ENCODE results near the gene GRHPR.

Gene GRHPR

DNA sequence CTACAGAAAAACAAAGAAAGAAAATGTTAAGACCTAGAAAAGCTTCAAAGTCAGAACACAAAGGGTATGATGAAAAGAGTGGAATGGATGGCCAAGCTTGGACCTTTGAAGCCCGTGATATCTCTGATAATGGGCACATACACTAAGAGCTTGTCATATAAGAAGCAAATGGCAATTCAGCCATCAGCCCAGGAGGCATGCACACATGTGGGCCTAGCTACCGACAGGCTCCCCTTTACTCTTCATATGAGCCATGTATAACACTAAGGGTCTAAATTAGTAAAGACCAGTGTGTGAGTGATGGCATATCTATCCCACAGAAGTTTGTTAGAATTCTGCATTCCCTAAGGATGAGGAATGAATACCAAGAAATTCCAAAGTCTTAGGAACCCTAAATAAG is 20.1 kb downstream of the GRHPR start:
- no peak for TF ChIP-seq GATA3 (IDR thresholded peaks at IDR 0.05; ENCODE audit: low read depth, low read length)
- no peak for TF ChIP-seq GATA2 (IDR thresholded peaks at IDR 0.05; ENCODE audit: low read depth, low read length)

DNA sequence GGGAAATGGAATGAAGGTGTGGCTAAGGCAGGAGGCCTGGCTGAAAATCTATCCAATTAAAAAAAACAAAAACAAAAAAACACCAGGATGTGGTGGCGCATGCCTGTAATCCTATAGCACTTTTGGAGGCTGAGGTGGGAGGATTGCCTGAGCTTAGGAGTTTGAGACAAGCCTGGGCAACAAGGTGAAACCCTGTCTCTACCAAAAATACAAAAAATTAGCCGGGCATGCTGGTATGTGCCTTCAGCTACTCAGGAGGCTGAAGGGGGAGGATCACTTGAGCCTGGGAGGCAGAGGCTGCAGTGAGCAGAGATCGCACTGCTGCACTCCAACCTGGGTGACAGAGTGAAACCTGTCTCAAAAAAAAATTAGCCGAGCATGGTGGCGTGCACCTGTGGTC is 21.1 kb downstream of the GRHPR start:
- TF ChIP-seq GATA3 (IDR thresholded peaks at IDR 0.05; ENCODE audit: low read depth, low read length) = no peak
- no peak for TF ChIP-seq GATA2 (IDR thresholded peaks at IDR 0.05; ENCODE audit: low read depth, low read length)

DNA sequence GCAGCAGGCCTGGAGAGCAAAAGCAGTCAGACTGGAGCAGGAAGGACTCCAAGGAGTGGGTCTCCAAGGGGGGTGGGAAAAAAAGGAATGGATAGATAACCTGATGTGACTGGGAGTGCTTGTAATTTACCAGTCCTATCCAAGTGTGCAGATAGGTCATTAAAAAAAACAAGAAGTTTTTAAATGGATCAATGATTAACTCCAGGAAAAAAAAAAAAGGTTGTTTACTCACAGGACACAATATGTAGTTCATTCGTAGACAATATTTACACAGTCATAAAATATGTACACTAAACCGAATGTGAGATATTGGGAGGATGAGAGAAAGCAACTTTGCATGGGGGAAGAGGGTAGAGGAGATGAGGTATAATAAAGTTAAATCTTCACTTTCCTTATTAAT is 22.4 kb downstream of the GRHPR start:
- no peak for TF ChIP-seq GATA3 (IDR thresholded peaks at IDR 0.05; ENCODE audit: low read depth, low read length)
- TF ChIP-seq GATA2 (IDR thresholded peaks at IDR 0.05; ENCODE audit: low read depth, low read length) = no peak

DNA sequence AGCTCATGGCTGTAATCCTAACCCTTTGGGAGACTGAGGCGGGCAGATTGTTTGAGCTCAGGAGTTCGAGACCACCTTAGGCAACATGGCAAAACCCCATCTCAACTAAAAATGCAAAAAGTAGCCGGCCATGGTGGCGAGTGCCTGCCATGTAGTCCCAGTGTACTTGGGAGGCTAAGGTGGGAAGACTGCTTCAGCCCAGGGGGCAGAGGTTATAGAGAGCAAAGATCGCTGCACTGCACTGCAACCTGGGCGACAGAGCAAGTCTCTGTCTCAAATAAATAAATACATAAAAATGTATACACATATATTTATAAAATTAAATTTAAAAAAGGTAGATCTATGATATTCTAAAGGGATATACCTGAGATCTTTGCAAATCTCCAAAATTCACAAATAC is 23.3 kb downstream of the GRHPR start:
- TF ChIP-seq GATA3 (IDR thresholded peaks at IDR 0.05; ENCODE audit: low read depth, low read length) (no peak), GATA2 (IDR thresholded peaks at IDR 0.05; ENCODE audit: low read depth, low read length) (no peak)

DNA sequence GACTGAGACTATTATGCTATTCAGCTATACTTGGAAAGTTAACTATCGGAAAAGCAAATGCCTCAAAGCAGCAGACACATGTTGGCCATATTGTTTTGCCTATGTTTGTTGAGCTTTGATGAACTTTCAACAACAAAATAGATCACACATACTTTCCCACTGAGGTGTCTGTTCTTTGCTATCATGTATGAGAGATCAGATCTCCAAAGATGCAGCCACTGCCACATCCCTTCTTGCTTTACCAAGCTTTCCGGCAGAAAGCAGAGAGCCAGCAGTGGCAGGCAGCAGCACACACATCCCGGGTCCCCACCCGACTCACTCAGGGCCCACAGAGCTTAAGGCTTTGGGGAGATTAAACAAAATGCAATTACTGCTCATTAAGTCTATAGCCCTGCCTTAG is 23.9 kb downstream of the GRHPR start:
- TF ChIP-seq GATA2 (IDR thresholded peaks at IDR 0.05; ENCODE audit: low read depth, low read length) (no peak), GATA3 (IDR thresholded peaks at IDR 0.05; ENCODE audit: low read depth, low read length) (no peak)

DNA sequence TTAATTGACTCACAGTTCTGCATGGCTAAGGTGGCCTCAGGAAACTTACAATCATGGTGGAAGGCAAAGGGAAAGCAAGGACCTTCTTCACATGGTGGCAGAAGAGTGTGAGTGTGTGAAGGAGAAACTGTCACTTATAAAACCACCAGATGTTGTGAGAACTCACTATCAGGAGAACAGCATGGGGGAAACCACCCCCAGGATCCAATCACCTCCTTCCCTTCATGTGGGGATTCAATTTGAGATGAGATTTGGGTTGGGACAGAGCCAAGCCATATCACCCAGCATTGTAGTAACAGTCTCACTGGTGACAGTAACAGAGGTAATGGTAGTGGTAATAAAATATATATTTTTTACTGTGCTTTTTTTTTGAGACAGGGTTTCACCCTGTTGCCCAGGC is 24.6 kb downstream of the GRHPR start:
- TF ChIP-seq GATA2 (IDR thresholded peaks at IDR 0.05; ENCODE audit: low read depth, low read length) (no peak), GATA3 (IDR thresholded peaks at IDR 0.05; ENCODE audit: low read depth, low read length) (no peak)

DNA sequence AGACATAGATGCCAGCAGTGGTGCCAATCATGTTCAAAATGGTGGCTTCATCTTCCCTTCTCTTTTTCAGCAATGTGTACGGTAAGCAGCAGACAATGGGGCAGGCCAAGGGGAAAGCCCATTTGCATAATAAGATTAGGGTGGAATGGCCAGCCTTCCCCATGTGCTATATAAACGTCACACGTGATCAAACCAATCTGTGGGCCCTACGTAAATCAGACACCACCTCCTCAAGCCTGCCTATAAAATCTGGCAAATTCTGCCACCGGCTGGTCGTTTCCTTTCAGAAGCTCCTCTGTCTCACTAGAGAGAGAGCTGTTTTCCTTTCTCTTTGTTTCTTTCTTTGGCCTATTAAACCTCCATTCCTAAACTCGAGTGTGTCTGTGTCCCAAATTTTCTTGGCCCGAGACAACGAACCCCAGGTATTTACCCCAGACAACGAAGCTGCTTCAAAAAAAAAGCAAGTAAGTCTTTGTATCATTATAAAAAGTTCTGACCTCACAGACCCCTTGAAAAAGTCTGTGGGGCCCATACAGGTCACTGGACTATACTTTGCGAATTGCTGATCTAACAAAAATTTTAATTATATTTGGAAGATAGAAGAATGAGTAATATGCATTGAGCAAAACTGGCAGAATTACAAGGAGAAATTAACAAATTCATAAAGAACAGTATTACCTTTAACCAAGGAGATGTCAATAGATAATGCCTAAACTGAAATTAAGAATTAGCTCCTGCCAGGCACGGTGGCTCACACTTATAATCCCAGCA is 27.6 kb downstream of the GRHPR start:
- TF ChIP-seq GATA2 (IDR thresholded peaks at IDR 0.05; ENCODE audit: low read depth, low read length) (no peak), GATA3 (IDR thresholded peaks at IDR 0.05; ENCODE audit: low read depth, low read length) (no peak)

DNA sequence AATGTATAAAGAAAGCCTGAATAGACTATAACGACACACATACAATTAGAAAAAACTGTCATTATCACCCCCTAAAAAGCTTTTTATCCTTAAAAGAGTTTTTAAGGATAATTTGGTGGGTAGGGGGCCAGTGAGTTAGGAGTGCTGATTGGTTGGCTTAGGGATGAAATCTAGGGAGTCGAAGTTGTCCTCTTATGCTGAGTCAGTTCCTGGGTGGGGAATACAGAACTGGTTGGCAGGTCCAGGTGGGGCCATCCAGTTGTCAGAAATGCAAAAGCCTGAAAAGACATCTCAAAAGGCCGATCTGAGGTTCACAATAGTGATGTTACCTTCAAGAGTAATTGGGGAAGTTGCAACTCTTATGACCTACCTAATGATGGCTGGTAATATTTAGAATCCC is 29.1 kb downstream of the GRHPR start:
- TF ChIP-seq GATA2 (IDR thresholded peaks at IDR 0.05; ENCODE audit: low read depth, low read length) = no peak
- TF ChIP-seq GATA3 (IDR thresholded peaks at IDR 0.05; ENCODE audit: low read depth, low read length) = no peak

DNA sequence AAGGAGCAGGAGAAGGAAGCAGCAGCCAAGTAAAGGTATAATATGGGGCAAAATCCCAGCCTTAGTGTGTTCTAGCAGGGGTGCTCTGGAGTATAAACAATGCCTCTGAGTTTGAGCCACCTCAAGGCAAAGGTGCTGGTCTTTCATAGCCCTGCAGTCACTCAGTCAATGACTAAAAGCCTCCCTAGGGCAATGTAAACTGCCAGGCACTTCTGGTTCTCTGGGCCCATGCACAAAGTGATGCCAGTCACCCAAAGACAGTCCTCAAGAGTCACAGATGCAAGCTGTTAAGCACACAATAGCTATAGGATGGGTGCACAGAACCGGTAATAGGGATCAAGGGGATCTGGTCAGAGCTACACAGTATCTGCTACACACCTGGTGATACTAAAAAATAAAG is 30.1 kb downstream of the GRHPR start:
- TF ChIP-seq GATA2 (IDR thresholded peaks at IDR 0.05; ENCODE audit: low read depth, low read length) (no peak), GATA3 (IDR thresholded peaks at IDR 0.05; ENCODE audit: low read depth, low read length) (no peak)

DNA sequence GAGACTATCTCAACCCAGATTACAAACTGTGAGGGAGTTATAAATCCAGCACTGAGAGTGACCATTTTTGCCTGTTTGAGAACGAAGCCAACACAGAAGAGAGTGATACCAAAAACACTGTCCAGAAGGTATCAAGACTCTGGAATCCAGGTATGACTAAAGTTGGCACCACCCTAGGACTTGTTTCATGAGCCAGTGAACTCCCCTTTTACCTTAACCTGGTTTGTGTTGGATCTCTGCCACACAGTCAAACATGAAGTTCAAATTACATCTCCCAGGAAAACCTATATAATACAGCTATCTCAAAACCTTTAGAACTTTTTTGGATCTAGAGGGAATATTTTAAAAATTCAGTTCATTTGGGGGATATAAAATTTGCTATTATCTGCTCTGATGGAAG is 31.3 kb downstream of the GRHPR start:
- TF ChIP-seq GATA2 (IDR thresholded peaks at IDR 0.05; ENCODE audit: low read depth, low read length) = no peak
- no peak for TF ChIP-seq GATA3 (IDR thresholded peaks at IDR 0.05; ENCODE audit: low read depth, low read length)

DNA sequence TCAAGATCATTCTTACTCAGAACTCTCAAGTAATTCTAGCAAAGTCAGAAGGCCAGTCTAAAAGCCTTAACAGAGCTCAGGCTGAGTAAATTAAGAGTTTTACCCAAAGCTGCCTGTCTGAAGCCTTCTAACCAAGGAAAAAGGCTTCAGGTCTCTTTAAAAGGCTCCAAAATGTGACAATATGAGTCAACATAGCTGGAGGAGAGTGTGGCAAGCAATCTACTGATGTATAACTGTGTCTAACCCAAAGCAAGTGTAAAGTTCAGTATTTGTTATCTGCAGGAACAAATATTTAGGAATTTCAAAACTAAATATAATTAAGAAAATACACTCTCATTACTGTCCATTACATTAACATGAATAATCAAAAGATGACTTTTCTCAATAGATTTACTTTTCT is 31.7 kb downstream of the GRHPR start:
- TF ChIP-seq GATA2 (IDR thresholded peaks at IDR 0.05; ENCODE audit: low read depth, low read length) (no peak), GATA3 (IDR thresholded peaks at IDR 0.05; ENCODE audit: low read depth, low read length) (no peak)

DNA sequence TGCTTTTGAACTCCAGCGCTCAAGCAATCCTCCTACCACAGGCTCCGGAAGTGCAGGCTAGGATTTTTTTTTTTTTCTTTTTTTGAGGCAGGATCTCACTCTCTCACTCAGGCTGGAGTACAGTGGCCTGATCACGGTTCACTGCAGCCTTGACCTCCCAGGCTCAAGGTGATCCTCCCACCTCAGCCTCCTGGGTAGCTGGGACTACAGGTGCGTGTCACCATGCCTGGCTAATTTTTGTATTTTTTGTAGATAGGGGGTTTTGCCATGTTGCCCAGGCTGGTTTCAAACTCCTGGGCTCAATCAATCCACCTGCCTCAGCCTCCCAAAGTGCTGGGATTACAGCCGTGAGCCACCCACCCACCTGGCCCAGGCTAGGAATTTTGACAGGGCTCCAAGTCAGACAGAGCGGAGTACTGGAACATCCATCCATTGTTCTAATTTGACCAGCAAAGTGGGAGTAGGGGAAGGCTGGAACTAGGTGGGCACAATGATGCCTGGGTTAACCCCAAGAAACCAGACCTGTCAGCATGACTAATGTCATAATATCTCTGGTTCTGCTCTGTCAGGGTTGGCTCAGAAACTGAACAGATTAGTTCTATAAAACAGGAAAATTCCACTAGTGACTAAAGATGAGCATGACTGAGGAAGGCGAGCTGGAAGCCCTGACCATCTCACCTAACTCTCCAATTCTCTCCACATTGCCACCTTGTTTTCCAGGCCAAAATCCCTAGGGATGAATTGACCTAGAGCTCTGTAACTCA is 33.6 kb downstream of the GRHPR start:
- TF ChIP-seq GATA3 (IDR thresholded peaks at IDR 0.05; ENCODE audit: low read depth, low read length) (no peak), GATA2 (IDR thresholded peaks at IDR 0.05; ENCODE audit: low read depth, low read length) (no peak)

DNA sequence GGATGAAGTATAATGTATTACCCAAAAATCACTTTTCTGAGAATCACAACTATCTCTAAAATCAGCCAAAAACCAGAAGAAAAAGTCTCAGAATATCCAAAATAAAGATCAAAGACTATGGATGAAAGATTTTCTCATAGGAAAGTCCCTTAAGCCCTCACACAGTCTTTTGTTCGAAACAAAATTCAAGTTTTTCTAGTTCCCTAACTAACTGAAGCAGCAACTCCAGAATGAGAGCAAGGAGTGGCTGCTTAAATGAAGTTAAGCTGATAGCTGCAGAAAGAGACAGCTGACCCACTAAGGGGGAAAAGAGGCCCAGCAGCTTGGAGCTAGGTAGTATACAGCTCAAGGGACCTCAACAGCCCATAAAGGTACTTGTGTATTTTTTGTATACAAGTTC is 34.3 kb downstream of the GRHPR start:
- TF ChIP-seq GATA2 (IDR thresholded peaks at IDR 0.05; ENCODE audit: low read depth, low read length) (no peak), GATA3 (IDR thresholded peaks at IDR 0.05; ENCODE audit: low read depth, low read length) (no peak)

DNA sequence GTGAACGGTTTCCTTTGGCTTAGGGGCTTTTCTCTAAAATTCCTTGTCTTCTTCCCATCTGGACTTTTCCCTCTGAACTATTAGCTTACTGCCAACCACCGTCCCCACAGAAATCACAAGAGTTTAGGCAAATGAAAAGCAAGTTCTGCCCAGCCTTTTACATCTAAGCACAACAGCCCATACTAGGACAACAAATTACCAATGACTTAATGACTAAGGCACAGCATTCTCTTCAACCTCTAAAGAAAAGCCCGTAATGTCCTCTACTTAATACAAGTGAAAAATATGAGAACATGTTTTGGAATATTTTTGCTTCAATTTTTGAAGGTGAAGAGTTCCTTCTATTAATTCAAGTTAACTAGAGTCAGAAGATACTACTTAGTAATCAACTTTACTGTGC is 41.5 kb downstream of the GRHPR start:
- TF ChIP-seq GATA2 (IDR thresholded peaks at IDR 0.05; ENCODE audit: low read depth, low read length) = no peak
- TF ChIP-seq GATA3 (IDR thresholded peaks at IDR 0.05; ENCODE audit: low read depth, low read length) = no peak
